ENCODE data around the gene HEPHL1.

GRCh38 chr11:94120946-94121345 lies 99.8 kb downstream of the HEPHL1 start:
- no peak for TF ChIP-seq CTCF (IDR thresholded peaks at IDR 0.05; ENCODE audit: insufficient read depth, low read length)
- TF ChIP-seq REST (IDR thresholded peaks at IDR 0.05; ENCODE audit: insufficient replicate concordance, low read depth): no peak
